Muscle layer of duodenum (tissue), 2 donors: Measurements from ENCODE around the gene LIMCH1.
"Not testable (repeated sequence)": the region's sequence is repeated elsewhere in the genome, so short reads cannot be mapped to it uniquely, and the experiment has no call there.

Experiments used
- H3K27ac ChIP-seq: one replicate; pipeline ENCODE4 v1.7.0; 2013; ENCODE audit warnings: mild to moderate bottlenecking, low read length
- H3K27me3 ChIP-seq: one replicate; pipeline ENCODE4 v1.7.0; 2013; ENCODE audit warnings: low read depth, mild to moderate bottlenecking, control low read depth, low read length
- H3K36me3 ChIP-seq, 2 donors: one replicate each; pipeline ENCODE4 v1.7.0; 2013; ENCODE audit warnings: low read length in 2 of 2, control low read depth in 1 of 2, mild to moderate bottlenecking in 1 of 2; ENCODE audit not compliant: insufficient read depth in 2 of 2, control insufficient read depth in 1 of 2
- H3K4me1 ChIP-seq, 2 donors: one replicate each; pipeline ENCODE4 v1.7.0; 2013; ENCODE audit warnings: low read length in 2 of 2, mild to moderate bottlenecking in 2 of 2, control low read depth in 1 of 2, moderate library complexity in 1 of 2; ENCODE audit not compliant: insufficient read depth in 2 of 2, control insufficient read depth in 1 of 2
- H3K4me3 ChIP-seq, 2 donors: one replicate each; pipeline ENCODE4 v1.7.0; 2013; ENCODE audit warnings: low read length in 2 of 2, low read depth in 1 of 2, mild to moderate bottlenecking in 1 of 2
- H3K9me3 ChIP-seq, 2 donors: one replicate each; pipeline ENCODE4 v1.7.0; 2013; ENCODE audit warnings: low read length in 2 of 2, control low read depth in 1 of 2, mild to moderate bottlenecking in 1 of 2; ENCODE audit not compliant: control insufficient read depth in 1 of 2
- donor health status: healthy.

The LIMCH1 gene, protein sequence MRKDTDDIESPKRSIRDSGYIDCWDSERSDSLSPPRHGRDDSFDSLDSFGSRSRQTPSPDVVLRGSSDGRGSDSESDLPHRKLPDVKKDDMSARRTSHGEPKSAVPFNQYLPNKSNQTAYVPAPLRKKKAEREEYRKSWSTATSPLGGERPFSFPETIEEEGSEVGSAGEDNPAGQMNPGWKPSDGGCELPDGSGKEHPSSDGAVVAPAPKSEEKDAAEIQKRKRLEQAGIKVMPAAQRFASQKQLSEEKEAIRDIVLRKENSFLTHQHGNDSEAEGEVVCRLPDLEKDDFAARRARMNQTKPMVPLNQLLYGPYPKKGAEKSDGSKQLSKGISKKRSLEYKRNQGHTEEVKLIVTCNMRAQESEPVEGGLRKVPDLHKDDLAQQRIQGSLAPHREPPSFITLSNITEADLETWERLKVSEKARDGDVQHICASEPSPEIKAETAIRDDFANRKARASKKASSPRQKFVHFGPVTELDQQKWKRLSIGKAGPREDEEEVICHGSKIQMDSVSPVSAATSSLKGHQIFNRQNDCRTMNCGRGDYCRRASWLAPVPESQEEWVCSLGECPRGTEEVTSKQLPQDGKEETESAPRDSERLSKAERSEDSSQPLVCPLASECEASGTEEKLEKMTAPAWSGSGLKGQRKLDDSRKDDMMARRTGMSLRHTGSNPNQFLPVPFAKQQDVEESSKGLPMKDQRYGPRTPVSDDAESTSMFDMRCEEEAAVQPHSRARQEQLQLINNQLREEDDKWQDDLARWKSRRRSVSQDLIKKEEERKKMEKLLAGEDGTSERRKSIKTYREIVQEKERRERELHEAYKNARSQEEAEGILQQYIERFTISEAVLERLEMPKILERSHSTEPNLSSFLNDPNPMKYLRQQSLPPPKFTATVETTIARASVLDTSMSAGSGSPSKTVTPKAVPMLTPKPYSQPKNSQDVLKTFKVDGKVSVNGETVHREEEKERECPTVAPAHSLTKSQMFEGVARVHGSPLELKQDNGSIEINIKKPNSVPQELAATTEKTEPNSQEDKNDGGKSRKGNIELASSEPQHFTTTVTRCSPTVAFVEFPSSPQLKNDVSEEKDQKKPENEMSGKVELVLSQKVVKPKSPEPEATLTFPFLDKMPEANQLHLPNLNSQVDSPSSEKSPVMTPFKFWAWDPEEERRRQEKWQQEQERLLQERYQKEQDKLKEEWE (N-terminal part only)

GRCh38 chr4:41538017-41538733 is at the start of gene LIMCH1:
Gene LIMCH1 (plus strand): TSS chr4:41538157. CDS start chr4:41605996, 67,839 bp downstream.
- Histone ChIP-seq H3K9me3 (no peaks in the 10 kb centered on the region), H3K27me3 (no peaks in the 10 kb centered on the region), H3K4me1 (peaks cover 0 to 8% of the 10 kb centered on the region in 2 donors), H3K36me3 (no peaks in the 10 kb centered on the region), H3K27ac (peak within 1 kb of the TSS; percentile 12), H3K4me3 (no peak within 1 kb of the TSS)

DNA sequence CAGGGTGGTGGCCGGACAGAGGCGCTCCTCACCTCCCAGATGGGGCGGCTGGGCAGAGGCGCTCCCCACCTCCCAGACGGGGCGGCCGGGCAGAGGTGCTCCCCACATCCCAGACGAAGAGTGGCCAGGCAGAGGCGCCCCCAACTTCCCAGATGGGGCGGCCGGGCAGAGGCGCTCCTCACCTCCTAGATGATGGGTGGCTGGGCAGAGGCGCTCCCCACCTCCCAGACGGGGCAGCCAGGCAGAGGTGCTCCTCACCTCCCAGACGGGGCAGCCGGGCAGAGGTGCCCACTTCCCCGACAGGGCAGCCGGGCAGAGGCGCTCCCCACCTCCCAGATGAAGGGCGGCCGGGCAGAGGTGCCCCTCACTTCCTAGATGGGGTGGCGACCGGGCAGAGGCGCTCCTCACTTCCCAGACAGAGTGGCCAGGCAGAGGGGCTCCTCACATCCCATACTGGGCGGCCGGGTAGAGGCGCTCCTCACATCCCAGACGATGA is 46.8 kb upstream of the LIMCH1 start:
- H3K9me3 ChIP-seq, H3K4me1 ChIP-seq, H3K27me3 ChIP-seq, H3K4me3 ChIP-seq, H3K36me3 ChIP-seq, H3K27ac ChIP-seq: not testable (repeated sequence)

DNA sequence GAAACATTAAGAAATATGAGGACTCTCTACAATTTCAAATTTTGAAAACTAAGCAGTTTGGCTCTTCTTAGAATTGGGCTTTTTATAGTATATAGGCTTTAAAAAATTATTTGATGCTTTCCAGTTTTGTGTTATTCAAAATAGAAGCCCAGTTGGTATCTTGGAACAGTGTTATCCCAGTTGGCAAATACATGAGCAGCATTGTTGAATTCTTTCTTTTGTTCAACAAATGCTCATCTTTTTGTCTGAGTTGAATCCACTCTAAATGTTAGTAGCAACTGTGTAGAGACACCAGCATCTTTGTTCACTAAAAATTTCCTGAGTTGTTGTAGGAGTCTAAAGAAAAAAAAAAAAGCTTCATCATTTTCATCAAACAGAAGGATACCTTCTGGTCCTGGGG is 41.0 kb upstream of the LIMCH1 start:
- Histone ChIP-seq H3K9me3 (no peaks in the 10 kb centered on the region), H3K36me3 (no peaks in the 10 kb centered on the region), H3K4me1 (no peaks in the 10 kb centered on the region), H3K4me3 (no peak overlapping the region), H3K27me3 (no peaks in the 10 kb centered on the region), H3K27ac (no peak overlapping the region)

DNA sequence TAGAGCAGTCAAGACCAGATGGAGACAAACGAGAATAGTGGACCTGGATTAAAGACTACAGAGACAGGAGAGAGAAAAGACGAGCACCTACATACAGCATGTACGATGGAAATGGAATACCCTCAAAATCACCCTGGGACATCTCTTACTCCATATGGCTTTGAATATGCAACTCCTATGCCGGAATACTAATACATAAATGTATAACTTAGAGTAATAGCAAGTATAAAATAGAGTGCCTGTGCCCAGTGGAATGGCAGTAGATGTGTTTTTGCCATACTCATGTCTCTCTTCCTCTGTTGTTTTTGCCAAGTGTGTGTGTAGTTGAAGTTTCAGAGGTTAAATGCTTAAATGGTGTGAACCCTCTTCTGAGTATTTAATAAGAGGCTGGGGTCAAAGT is 39.8 kb upstream of the LIMCH1 start:
- Histone ChIP-seq H3K4me1 (no peaks in the 10 kb centered on the region), H3K36me3 (no peaks in the 10 kb centered on the region), H3K4me3 (no peak overlapping the region), H3K9me3 (no peaks in the 10 kb centered on the region), H3K27ac (no peak overlapping the region), H3K27me3 (no peaks in the 10 kb centered on the region)

GRCh38 chr4:41504167-41504818 is 33.7 kb upstream of the LIMCH1 start:
- Histone ChIP-seq H3K27me3 (no peaks in the 10 kb centered on the region), H3K9me3 (no peaks in the 10 kb centered on the region), H3K27ac (no peak overlapping the region), H3K36me3 (no peaks in the 10 kb centered on the region), H3K4me1 (peaks cover 0 to 2% of the 10 kb centered on the region in 2 donors), H3K4me3 (no peak overlapping the region)

GRCh38 chr4:41505161-41505661 is 32.7 kb upstream of the LIMCH1 start:
- no peaks in the 10 kb centered on the region for H3K36me3 ChIP-seq
- no peak overlapping the region for H3K27ac ChIP-seq

GRCh38 chr4:41506130-41506529 is 31.8 kb upstream of the LIMCH1 start:
- Histone ChIP-seq H3K4me3 (no peak overlapping the region), H3K4me1 (peaks cover 0 to 7% of the 10 kb centered on the region in 2 donors), H3K36me3 (no peaks in the 10 kb centered on the region), H3K27me3 (no peaks in the 10 kb centered on the region), H3K9me3 (no peaks in the 10 kb centered on the region), H3K27ac (no peak overlapping the region)

More at GRCh38 chr4:41505161-41505661, 32.7 kb upstream of the LIMCH1 start:
- H3K9me3 ChIP-seq: no peaks in the 10 kb centered on the region
- H3K4me1 ChIP-seq: peaks cover 0 to 7% of the 10 kb centered on the region in 2 donors
- H3K27me3 ChIP-seq: no peaks in the 10 kb centered on the region
- H3K4me3 ChIP-seq: no peak overlapping the region

- Histone ChIP-seq H3K9me3 (no peaks in the 10 kb centered on the region), H3K27ac (no peak overlapping the region), H3K27me3 (no peaks in the 10 kb centered on the region), H3K4me1 (peaks cover 0 to 7% of the 10 kb centered on the region in 2 donors), H3K4me3 (no peak overlapping the region), H3K36me3 (no peaks in the 10 kb centered on the region)
Measured at GRCh38 chr4:41507291-41507947, 30.5 kb upstream of the LIMCH1 start.

DNA sequence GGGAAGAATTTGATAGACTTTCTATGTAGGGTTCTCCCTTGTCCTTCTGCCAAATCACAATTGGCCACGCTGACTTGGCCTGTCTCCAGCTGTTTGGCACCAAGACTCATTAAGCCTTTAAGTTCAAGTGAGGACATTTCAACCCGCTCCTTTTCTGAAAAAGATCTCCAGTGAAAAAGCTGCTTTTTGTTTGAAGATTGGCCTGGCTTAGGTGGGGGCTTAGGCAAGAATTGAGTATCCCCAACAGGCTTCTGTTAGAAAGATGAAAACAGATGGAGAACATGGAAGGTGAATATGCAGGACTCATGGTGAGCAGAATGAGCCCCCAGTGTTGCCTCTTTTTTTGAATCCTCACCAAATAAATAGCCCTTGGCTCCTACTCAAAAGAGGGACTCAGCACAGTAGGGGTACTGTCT is 28.5 kb upstream of the LIMCH1 start:
- H3K4me1 ChIP-seq: peaks cover 0 to 7% of the 10 kb centered on the region in 2 donors
- no peaks in the 10 kb centered on the region for H3K27me3 ChIP-seq
- no peak overlapping the region for H3K4me3 ChIP-seq
- H3K36me3 ChIP-seq: no peaks in the 10 kb centered on the region
- H3K9me3 ChIP-seq: no peaks in the 10 kb centered on the region
- H3K27ac ChIP-seq: no peak overlapping the region

DNA sequence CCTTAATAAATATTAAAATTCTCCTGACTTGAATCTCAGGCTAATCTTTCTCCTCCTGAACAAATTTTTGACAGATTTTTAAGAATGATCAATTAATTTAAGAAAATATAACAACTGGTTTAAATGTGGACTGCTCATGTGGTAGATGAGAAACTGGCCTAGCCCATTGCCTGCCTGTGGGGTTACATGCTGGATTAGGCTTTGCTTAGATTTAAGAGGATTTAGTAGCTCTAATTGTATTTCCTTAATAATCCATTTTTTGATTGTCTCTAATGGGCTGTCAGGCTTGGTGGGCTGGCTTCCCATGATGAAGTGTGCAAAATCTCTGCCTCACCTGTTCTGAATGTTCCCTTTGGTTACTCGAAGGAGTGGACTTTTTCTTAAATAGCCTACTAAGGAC is 27.8 kb upstream of the LIMCH1 start:
- no peak overlapping the region for H3K27ac ChIP-seq
- no peaks in the 10 kb centered on the region for H3K27me3 ChIP-seq
- H3K9me3 ChIP-seq: no peaks in the 10 kb centered on the region
- peaks cover 0 to 7% of the 10 kb centered on the region in 2 donors for H3K4me1 ChIP-seq
- H3K36me3 ChIP-seq: no peaks in the 10 kb centered on the region
- H3K4me3 ChIP-seq: no peak overlapping the region
